ENCODE results near the gene IPO5.
"Not testable (repeated sequence)": the region's sequence is repeated elsewhere in the genome, so short reads cannot be mapped to it uniquely, and the experiment has no call there.

The IPO5 gene

DNA sequence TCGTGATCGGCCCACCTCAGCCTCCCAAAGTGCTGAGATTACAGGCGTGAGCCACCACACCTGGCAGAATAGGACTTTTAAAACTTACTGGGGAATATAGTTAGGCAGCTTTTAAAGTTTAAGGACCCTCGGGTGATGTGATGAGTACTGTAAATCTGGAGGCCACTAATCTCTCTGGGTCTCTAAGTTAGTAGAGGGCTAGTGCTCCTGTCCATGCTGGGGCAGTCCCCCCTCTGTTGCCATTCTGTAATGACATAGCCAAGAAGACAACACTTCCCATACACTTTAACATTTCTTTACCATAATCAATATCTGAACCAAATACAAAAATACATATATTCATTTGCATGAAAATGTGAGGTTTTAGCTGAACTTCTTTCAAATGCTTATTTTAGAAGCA lies 65.7 kb downstream of the IPO5 start:
- DNase-seq = no peak

DNA sequence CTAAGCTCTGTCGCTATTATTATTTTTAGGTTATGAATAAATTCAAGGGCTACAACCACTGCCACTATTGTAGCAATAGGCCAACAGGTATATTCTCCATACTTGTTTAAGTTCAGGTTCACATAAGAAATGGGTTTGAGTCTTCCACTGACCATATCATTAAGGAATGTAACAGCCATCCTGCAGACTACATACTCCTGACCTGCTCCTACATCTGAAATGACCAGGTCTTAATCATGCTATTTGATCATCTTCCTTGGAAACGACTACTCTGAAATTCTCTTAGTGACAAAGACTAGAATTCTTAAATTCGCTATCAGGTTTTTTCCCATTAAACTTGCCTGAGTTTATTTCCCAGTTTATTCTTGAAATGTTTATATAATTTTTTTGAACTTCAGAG lies 66.8 kb downstream of the IPO5 start:
- DNase-seq = no peak

DNA sequence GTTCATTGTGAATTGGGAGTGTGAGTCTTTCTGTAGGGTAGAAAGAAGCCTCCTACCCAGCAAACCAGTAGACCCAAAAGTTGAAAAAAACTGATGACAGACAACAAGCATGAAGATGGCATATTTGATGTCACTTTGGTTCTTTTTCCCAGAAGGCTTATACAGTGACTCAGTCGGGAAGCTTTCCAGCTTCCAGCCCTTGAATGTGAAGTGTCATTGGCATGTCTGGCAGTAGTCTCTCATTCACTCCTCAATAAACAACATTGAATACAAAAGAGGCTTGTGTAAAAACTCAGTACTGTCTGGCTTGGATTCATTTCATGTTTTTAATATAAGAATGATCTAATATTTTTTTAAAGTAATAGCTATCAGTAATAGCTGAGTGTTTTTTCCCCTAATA lies 68.7 kb downstream of the IPO5 start:
- no peak for DNase-seq

DNA sequence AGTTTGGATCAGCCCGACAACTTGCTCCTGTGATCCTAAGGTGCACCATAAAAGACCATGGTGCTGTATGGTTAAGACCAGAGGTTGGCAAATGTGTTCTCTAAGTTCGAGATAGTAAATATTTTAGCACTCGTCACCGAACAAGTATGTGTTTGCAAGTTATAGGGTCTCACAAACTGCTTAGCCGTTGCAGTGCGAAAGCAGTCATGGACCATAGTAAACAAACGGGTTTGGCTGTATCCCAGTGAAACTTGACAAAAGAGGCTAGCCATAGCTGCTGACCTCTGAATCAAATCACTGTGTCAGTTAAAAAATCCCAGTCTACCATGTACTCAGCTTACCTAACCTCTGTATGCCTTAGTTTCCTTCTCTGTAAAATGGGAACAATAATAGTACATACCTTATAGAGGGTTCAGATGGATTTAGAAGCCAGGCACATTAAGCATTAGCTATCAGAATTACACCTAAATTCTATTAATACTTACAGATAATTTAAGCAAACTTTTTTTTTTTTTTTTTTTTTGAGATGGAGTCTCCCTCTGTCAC lies 72.1 kb downstream of the IPO5 start:
- no peak for DNase-seq

DNA sequence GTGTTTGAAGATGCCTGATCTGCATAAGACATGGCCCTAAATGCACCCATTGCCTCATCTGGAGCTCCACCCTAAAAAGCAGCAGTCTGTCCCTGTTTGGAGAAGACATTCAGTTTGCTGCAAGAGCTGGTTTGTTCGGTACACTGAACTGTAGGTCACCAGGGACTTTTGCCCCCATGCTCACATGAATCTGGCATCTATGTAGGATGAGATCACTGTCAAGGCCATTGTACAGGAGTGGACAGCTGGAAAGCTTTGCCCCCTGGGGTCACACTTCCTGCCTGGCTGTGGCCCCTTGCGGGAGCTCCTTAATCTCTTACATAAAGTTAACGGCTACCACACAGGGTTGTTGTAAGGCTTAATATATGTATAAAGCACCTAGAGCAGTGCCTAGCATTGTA lies 73.0 kb downstream of the IPO5 start:
- DNase-seq = no peak

DNA sequence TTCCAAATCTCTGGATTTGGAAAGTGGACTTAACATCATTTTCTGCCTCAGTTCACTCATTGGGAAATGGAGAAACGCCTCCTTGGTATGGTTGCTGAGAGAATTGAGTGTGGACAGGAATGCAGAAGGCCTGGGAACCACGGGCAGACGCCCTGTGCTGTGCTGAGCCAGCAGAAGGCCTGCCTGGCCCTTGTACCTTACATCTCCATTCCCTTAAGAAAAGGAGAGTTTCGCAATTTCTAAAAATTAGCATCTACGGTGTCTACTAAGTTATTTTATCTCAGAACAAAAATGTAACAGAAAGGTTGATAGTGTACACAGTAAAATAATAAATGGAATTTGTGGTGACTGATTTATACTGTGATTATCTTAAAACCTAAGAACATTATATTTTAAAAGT lies 78.7 kb downstream of the IPO5 start:
- no peak for DNase-seq

DNA sequence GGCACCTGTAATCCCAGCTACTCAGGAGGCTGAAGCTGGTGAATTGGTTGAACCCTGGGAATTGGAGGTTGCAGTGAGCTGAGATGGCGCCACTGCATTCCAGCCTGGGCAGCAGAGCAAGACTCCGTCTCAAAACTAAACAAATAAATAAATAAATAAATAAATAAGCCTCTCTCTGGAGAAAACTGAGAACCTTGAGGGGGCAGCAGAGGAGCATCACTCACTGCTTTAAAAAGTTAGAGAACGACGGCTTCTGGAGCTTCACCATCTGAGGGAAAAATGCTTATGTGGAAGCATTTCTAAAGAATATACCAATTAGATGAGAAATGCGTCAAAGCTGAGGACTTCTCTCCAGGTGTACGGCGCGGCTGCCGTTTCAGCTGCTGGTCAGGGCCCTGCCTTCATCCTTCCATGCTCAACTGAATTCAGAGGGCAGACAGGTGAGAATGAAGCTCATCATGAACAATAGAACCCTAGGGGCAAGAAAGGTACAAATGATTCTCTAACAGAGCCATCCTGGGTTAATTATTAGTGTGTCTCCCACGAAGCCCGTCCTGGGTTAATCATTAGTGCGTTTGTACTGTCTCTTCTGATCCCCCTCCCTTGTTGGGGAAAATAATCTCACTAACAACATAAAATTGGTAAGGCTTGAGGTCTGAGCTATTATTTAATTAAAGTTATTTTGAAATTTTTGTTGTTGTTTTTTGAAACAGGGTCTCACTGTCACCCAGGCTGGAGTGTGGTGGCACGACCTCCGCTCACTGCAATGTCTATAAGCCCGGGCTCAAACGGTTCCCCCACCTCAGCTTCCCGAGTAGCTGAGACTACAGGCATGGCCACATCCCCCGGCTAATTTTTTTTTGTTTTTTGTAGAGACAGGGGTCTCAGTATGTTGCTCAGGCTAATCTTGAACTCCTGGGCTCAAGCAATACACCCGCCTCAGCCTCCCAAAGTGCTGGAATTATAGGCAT lies 80.1 kb downstream of the IPO5 start:
- DNase-seq = no peak

DNA sequence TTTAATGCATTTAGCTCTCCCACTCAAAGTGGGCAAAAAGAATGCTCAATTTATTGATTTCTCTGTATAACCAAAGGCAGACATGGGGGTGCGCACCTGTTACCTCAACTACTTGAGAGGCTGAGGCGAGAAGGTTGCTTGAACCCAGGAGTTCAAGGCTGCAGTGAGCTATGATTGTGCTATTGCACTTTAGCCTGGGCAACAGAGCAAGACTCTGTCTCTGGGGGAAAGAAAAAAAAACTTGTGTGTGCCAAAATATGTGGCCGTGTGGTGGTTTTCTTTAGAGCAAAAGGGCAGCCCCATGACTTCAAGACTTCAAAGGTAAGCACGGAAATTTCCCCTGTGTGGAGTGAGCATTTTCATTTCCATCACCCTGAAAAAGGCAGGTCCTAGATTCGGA lies 81.9 kb downstream of the IPO5 start:
- no peak for DNase-seq

DNA sequence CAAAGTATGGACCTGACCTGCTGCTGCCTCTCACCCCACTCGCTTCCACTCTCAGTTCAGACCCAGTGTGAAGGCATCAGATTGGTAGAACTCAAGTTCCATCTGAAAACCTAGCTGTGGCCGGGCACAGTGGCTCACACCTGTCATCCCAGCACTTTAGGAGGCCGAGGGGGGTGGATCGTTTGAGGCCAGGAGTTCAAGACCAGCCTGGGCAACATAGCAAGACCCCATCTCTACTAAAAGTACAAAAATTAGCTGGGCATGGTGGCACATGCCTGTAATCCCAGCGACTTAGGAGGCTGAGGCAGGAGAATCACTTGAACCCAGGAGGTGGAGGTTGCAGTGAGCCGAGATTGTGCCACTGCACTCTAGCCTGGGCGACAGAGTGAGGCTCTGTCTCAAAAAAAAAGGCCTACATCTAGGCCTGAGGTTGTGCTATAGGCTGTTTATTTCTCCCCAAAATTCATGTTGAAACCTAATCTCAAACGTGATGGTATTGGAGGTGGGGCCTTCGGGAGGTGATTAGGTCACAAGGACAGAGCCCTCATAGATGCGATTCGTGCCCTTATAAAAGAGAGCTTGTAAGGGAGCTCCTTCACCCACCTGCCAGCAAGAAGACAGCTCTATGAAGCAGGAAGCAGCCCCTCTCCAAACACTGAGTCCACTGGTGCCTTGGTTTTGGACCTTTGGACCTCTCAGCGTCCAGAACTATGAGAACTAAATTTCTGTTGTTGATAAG lies 83.3 kb downstream of the IPO5 start:
- not testable (repeated sequence) for DNase-seq

DNA sequence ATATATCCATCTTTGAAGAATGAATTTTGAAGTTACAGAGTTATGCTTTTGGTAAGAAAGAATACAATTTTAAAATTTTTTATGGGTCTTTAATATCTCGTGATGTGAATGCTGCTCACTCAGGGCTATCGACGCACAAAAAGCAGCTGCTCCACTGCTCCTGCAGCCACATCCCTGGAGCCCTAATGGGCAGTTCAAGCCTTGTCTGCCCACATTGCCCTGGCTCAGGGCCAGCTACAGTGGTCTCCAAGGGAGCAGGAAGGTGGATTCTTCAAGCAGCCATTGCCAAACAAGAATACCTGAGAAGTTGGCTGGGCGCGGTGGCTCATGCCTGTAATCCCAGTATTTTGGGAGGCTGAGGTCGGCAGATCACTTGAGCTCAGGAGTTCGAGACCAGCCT lies 85.8 kb downstream of the IPO5 start:
- no peak for DNase-seq

DNA sequence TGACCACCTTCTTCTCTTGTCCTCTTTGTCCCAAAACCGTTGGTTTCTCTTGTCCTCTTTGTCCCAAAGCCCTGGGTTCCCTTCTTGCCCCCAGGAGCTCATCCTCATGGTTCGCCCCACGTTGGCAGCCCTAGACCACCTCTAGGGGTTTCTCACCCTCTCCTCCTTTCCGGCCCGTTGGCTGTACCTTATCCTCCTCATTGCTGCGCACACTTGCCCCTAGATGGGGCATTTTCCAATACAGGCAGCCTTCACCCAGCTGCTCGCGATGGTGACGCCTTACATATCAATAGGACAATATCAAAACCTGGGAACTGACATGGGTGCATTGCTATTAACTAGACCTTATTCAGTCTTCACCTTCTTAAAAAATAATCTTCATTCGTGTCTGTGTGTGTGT lies 86.5 kb downstream of the IPO5 start:
- no peak for DNase-seq

DNA sequence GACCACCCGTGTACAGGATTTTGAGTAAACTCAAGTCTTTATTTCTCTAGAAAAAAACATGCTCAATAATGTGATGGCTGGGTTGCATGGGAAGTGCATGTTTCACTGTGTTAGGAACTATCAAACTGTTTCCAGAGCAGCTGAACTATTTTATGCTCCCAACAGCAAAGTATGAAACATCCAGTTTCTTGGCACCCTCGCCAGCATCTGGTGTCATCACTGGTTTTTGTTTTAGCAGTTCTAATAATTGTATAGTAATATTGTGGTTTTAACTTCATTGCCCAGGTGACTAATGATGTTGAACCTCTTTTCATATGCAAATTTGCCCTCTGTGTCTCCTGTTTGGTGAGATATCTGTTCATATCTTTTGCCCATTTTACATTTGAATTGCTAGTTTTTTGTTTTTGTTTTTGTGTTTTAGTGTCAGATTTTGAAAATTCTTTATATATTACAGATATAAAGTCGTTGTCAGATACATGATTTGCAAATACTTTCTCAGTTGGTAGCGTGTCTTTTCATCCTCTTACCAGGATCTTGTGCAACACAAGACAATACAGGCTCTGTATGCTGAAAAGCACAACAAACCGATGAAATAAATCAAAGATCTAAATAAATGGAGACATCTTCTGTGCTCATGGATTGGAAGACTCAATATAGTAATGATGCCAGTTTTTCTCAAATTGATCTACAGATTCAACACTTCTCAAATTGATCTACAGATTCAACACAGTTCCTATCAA lies 87.8 kb downstream of the IPO5 start:
- DNase-seq = no peak

DNA sequence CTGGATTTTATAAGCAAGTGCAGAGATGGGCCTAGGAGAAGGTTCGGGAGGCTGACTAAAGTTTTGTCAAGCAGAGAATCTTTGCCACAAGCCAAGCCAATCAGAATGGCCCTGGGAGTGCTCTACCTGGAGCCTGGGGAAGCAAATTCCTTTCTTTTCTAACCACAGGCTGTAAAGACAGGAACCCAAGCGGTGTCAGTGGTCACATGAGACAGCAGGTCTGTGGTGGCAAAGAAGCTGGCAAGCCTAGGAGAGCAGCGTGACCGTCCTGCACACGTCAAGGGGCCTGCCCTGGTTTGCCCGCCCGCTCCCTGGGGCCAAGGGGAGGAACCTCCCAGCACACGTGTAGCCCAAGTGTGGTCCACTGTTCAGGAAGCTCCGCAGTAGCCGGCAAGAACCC lies 90.8 kb downstream of the IPO5 start:
- no peak for DNase-seq

DNA sequence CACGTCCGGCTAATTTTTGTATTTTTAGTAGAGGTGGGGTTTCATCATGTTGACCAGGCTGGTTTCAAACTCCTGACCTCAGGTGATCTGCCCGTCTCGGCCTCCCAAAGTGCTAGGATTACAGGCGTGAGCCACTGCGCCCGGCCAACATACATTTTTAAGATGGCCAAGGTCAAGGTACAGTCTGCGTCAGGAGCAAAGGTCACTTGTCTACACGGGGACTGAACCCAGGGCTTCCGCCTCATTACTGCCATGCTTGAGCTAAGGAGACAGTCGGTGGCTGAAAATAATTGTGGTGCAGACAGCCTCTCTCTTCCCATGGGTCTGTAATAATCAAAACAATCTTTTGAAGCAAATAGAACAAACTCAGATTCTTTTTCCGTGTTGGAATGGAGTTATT lies 94.3 kb downstream of the IPO5 start:
- DNase-seq = not testable (repeated sequence)

DNA sequence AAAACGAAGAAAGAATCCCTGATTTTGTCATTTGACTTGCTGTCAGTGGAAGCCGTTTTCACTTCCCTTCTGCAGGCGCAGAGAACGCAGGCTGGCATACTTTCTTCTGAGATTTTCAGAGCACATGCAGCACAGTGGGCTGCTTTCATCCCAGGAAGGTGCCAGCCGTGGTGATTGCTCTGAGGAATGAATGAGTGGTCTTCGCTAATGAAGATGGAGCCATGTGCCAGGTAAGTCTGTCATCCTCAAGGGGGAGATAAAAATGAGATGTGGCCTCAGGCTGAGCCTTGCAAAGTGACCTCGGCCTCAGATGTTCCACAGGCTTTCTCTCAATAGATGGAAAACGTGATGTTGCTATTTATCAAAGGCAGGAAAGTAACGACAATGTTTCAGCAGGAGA lies 94.8 kb downstream of the IPO5 start:
- DNase-seq = no peak

DNA sequence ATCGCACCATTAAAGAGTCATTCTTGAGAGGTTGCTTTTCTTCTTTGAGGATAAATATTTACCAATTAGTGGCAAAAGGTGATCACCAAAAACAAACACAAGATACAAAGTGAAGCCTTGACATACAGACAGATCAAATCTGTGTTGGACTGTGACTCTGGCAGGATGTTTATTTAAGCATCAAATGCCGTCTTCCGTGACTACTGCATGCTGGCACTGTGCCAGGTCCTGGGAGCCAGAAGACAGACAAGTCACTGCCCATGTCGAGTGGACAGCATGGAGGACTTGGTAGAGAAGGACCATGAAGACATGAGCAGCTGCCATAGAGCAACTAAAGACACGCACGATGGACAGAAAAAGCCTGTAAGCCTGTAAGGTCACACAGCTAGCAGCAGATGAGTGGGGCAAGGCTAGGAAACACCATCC lies 96.6 kb downstream of the IPO5 start:
- DNase-seq = no peak

DNA sequence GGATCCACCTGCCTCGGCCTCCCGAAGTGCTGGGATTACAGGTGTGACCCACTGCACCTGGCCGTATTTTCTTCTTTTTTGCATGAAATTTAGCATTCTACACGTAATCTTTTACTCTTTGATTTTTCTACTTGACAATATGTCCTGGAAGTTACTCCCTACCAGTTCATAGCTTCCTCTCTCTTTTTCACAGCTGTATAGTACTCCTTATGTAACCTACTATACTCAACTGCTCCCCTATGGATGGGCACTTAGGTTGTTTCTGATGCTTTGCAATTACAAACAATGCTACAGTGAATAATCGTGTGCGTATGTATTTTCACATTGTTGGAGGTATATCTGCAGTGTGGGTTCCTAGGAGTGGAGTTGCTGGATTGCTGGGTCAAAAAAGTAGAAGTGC lies 98.9 kb downstream of the IPO5 start:
- DNase-seq = no peak

DNA sequence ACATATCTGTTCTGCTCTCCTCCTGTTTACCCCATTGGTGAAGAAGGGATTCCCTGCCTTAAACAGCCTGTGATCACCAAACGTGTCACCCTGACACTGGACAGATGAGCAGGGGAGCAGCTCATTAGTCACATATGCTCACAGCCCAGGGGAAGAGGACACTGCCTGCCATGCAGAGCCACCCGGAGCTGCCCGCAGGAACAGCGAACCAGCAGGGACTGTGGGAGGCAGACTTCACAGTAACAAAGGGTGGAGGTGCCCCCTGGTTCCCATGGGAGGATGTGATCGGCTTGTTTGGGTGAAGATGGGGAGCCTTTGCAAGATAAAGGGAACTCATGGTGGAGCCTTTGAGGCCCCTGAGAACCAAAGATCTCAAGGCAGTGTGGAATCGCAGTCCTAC lies 100.8 kb downstream of the IPO5 start:
- no peak for DNase-seq

DNA sequence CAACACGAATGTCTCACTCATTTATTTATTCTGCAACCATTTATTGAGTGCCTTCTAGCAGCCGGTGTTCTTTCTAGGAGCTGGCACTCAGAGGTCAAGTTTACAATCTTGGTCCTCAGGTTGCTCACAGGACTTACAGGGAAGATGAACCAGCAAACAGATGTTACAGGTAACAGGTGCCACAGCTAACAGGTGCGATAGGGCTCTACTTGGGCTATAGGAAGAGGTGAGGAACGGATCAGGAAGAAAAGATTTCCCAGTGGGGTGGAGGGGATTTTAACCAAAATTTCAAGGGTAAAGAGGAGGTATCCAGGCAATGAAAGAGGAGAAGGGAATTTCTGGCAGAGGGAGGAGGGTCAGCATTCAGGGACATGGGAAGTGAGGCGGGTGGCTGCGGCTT lies 102.1 kb downstream of the IPO5 start:
- no peak for DNase-seq

DNA sequence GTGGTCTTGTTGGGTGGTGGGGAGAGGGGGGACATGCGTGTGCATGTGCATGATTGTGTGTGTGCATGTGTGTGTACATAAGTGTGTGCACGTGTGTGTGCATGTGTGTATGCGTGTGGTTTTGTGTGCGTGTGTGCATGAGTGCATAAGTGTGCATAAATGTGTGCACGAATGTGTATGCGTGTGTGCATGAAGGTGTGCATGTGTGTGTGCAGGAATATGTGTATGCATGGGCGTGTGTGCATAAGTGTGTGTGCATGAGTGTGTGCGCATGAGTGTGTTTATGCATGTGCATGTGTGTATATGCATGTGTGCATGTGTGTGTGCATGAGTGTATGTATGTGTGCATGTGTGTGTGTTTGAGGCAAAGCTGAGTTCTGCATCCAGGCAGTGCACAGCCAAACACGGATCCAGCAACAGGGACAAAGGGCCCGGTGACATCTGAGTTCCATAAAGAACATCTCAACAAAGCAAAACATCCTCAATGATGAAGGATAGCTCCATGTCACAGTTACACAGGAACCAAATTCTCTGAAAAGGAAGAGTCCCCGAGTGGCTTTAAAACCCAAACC lies 103.5 kb downstream of the IPO5 start:
- no peak for DNase-seq

DNA sequence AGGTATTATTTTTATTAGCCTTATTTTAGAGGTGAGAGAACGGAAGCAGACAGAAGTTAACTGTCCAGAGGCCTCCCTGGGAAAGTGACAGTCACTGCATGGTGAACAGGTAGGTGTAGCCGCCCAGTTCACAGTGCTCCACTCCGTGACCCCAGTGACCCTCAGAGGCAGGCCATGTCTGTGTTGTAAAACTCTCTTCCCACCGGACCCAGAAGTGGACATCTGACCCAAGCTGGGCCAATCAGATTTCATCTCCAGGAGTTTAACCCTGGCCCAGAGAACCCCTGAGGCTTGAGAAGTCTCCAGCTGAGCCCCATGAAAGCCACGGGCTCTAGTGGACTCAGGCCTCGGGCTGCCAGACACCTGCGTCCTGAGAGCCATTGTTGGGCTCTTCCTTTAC lies 105.8 kb downstream of the IPO5 start:
- DNase-seq = no peak

DNA sequence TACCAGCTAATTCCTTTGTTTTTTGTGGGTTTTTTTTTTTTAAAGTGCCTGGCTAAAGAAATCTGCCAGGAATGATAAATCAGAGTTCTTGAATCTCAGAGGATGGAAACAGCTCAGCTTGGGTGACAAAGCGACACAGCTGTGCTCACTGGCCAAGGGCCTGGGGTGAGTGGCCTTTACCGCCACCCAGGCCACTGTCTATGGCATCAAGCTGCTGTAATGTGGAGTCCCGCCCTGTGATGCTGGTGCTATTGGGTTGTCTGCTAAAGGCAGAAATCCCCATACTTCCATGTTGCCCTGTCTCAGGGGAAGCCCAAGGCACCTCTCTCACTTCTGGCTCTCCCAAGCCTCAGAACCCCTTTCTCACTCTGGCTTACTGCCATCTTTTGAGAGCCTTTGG lies 106.8 kb downstream of the IPO5 start:
- DNase-seq = no peak

DNA sequence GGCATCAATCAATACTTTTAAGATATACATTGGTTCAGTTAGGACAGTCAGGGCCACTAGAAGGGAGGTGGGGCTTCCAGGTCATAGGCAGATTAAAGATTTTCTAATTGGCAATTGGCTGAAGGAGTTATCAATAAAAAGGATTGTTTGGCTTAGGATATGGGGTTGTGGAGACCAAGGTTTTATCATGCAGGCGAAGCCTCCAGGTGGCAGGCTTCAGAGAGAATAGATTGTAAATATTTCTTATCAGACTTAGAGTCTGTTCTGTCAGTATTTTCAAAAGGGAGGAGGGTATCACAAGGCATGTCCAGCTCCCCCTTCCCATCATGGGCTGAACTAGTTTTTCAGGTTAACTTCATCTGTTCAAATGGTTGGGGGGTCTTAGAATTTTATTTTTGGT lies 112.0 kb downstream of the IPO5 start:
- DNase-seq = no peak

Data from cortex of kidney (tissue), 1 donor.